ENCODE results near the gene PDXP. TPM values are rescaled to one million over a fixed set of nuclear protein-coding genes. Genes with fewer than 3 reads are reported as not detected.

Gene PDXP
- total and polyA plus RNA-seq, 2 of the 13 experiments (the other 11 are each of a cell fraction or from before 2014, with no cell fraction given): 58.2 to 70.6 TPM

- TF ChIP-seq RFXANK (CRISPR knock-in tag; IDR thresholded peaks at IDR 0.05) (no peak), ZNF510 (CRISPR knock-in tag; IDR thresholded peaks at IDR 0.05; ENCODE audit: low read depth) (no peak), RORA (CRISPR knock-in tag; IDR thresholded peaks at IDR 0.05) (no peak), ISL2 (CRISPR knock-in tag; IDR thresholded peaks at IDR 0.05) (no peak), HDAC1 (CRISPR knock-in tag; IDR thresholded peaks at IDR 0.05) (peak; percentile 52), TFDP1 (CRISPR knock-in tag; IDR thresholded peaks at IDR 0.05; ENCODE audit: borderline replicate concordance) (peak; percentile 64; the same call in 1 of the 2 replicates), ZNF720 (CRISPR knock-in tag; IDR thresholded peaks at IDR 0.05) (no peak), NR2F6 (IDR thresholded peaks at IDR 0.05) (no peak), NR2F6 (CRISPR knock-in tag; IDR thresholded peaks at IDR 0.05) (no peak; the same call in 1 of the 2 replicates), ZNF468 (CRISPR knock-in tag; IDR thresholded peaks at IDR 0.05) (no peak), ZNF589 (CRISPR knock-in tag; conservative IDR thresholded peaks at IDR 0.05) (no peak), ZNF775 (CRISPR knock-in tag; IDR thresholded peaks at IDR 0.05; ENCODE audit: borderline replicate concordance) (no peak), CREBL2 (CRISPR knock-in tag; IDR thresholded peaks at IDR 0.05; ENCODE audit: borderline replicate concordance) (no peak), ZNF784 (CRISPR knock-in tag; IDR thresholded peaks at IDR 0.05; ENCODE audit: borderline replicate concordance) (no peak), ZNF253 (CRISPR knock-in tag; IDR thresholded peaks at IDR 0.05; ENCODE audit: borderline replicate concordance) (no peak), XRCC5 (optimal IDR thresholded peaks at IDR 0.05; ENCODE audit: low read length) (peak; percentile 26), ZNF737 (CRISPR knock-in tag; IDR thresholded peaks at IDR 0.05; ENCODE audit: borderline replicate concordance) (no peak), NR2C2 (CRISPR knock-in tag; IDR thresholded peaks at IDR 0.05; ENCODE audit: borderline replicate concordance) (no peak), USF2 (IDR thresholded peaks at IDR 0.05; ENCODE audit: low read depth, low read length) (no peak), USF2 (CRISPR knock-in tag; IDR thresholded peaks at IDR 0.05; ENCODE audit: borderline replicate concordance) (no peak), TBX2 (CRISPR knock-in tag; IDR thresholded peaks at IDR 0.05; ENCODE audit: borderline replicate concordance) (peak; percentile 43; the same call in 1 of the 2 replicates), CBX5 (CRISPR knock-in tag; IDR thresholded peaks at IDR 0.05; ENCODE audit: borderline replicate concordance) (no peak), ARID3A (IDR thresholded peaks at IDR 0.05; ENCODE audit: low read depth, low read length) (no peak), ZNF34 (CRISPR knock-in tag; IDR thresholded peaks at IDR 0.05; ENCODE audit: borderline replicate concordance) (no peak), FOXM1 (CRISPR knock-in tag; IDR thresholded peaks at IDR 0.05) (no peak), TEAD3 (CRISPR knock-in tag; optimal IDR thresholded peaks at IDR 0.05; ENCODE audit: borderline replicate concordance) (no peak)
Observed at GRCh38 chr22:37639070-37639760, 19.3 kb upstream of the PDXP start, which contains the start of gene SH3BP1 (continued).

Data from HepG2 (cell line).